SIG-M5 treated with dmso at 0.1 percent for 504 hours (cell line): ENCODE data around the gene RALY.

Experiments used
- DNase-seq: peaks from one replicate; lab custom pipeline; 2025; ENCODE audit not compliant: unreplicated experiment; lab: John Stamatoyannopoulos, UW

Gene RALY

GRCh38 chr20:34074101-34074760, 80.5 kb downstream of the RALY start:
- no peak for DNase-seq

DNA sequence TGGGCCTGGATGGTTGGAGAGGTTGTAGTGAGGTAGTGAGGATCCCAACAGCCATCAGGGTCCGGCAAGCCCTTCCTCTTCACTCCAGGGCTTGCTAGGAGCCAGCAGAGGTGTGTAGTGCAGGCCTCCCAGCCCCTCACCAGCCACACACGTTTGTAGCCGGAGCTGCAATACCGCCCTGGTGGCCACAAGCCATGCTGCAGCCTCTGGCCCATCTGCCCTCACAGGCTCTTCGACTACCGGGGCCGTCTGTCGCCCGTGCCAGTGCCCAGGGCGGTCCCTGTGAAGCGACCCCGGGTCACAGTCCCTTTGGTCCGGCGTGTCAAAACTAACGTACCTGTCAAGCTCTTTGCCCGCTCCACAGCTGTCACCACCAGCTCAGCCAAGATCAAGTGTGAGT, 81.9 kb downstream of the RALY start:
- DNase-seq = no peak

DNA sequence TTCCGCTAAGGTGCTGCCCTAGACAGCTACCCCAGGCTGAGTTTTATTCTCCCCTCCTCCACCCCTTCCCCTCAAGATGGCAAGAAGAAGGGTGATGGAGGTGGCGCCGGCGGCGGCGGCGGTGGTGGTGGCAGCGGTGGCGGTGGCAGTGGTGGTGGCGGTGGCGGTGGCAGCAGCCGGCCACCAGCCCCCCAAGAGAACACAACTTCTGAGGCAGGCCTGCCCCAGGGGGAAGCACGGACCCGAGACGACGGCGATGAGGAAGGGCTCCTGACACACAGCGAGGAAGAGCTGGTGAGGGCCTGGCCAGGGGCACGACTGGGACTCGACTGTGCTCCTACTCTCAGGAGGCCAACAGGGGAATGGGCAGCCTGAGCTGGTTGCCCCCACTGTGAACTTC, 83.2 kb downstream of the RALY start:
- no peak for DNase-seq

GRCh38 chr20:34078540-34078939, 84.8 kb downstream of the RALY start:
- no peak for DNase-seq

DNA sequence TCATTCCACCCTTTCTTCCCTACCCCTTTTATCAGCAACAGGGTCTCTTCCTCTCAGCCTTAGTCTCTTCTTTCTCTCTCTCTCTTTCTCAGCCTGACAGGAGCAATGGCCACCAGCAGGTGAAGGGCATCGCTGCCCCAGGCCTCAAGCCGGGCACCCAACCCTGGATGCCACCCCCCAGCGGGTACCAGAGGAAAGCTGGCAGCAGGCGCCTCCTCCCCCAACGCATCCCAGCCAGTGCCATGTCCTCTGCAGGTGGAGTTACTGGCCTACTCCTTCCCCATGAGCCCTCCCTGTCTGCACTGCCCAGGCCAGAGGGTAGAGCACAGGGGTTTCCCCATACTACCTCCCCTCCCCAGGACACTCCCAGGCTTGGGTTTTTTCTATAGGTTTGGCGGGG, 86.1 kb downstream of the RALY start:
- no peak for DNase-seq

GRCh38 chr20:34082232-34082887, 88.6 kb downstream of the RALY start:
- no peak for DNase-seq

- no peak for DNase-seq
Measured at GRCh38 chr20:34083137-34083536, 89.4 kb downstream of the RALY start.

DNA sequence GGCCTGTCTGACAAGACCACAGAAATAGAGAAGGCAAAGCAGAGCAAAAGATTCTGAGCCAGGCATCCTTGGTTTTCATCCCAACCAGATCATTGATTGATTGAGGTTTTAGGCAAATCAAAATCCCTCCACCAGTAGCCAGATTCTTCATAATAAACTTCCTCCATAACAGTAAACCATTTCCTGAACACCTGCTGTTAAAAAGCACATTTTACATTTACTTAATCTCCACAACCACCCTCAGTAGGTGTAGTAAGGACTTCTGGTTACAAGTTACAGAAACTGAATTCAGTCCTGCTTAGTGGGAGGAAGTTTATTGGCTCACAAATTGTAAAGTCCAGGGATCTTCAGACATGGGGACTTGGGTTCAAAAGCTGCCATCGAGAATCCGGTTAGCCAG, 90.1 kb downstream of the RALY start:
- DNase-seq = no peak

GRCh38 chr20:34084227-34084923, 90.7 kb downstream of the RALY start:
- no peak for DNase-seq

GRCh38 chr20:34085544-34086040, 91.9 kb downstream of the RALY start:
- no peak for DNase-seq

DNA sequence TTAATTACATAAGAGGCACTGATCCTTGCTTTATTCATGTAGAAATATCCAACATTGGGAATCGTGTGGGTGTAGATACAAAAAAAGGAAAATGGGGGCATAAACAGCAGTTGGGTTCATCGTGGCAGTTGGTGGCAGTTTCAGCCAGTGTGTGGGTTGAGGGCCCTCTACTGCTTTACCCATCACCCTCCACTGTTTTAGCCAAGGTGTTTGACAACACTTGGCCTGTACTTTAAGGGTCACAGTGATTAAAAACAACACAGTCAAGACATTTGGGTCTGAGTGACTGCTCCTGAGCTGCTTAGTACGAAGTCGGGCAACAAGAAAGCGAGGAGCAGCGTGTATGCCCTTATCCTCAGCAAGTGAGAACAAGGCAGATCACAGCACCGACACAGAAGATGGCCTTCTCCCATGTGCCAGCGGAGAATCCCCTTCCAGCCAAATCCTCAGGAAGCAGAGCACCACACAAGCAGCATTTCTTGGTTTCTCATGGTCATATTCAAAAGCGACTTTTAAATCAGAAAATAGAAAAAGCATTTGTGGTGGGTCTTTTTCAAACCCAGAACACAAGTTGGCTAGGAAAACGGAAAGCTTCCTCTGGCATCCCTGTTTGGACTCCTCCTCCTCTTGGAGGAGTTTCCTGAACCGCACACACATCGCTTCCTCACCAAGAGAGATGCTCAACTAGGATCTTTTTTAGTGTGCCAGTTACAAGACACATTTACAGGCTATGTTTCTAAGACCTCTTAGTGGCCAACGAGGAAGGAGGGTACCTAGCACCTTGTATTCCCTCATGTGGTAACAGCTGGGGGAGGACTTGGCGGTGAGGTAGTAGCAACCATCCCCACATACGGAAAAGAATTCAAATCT, 94.8 kb downstream of the RALY start:
- no peak for DNase-seq

GRCh38 chr20:34089175-34089479, 95.4 kb downstream of the RALY start:
- no peak for DNase-seq

- DNase-seq = no peak
Measured at GRCh38 chr20:34089655-34090345, 96.1 kb downstream of the RALY start.

DNA sequence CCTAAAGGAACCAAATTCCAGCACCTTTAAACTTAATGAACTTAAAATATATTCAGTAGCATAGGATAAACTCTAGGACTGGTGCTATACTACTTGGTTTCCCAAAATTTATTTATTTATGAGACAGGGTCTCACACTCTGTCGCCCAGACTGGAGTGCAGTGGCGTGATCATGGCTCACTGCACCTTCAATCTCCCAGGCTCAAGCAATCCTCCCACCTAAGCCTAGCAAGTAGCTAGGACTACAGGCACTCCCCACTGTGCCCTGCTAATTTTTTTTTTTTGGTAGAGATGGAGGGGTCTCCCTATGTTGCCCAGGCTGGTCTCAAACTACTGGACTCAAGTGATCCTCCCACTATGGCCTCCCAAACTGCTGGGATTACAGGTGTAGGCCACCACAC, 96.9 kb downstream of the RALY start:
- no peak for DNase-seq

DNA sequence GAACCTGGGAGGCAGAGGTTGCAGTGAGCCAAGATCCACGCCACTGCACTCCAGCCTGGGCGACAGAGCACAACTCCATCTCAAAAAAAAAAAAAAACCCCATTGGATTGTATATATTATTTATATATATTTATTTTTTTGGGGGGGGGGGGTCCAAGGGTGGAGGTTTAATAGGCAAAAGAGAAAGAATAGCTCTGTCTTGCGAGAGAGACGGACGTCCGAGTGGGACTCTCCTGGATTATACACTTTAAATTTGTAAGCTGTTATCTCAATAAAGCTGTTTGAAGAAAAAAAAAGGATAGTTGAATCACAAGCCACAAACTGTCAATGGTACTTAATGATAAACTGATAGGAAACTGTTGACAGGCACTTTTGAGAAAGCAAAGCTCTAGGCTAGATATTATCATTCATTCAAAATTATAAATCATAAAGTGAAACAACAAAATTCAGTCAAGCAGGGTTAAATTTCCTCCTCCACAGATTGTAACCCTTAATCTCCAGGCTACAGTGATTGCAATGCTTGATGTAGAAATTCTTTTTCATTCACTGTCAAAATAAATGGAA, 98.0 kb downstream of the RALY start:
- no peak for DNase-seq

DNA sequence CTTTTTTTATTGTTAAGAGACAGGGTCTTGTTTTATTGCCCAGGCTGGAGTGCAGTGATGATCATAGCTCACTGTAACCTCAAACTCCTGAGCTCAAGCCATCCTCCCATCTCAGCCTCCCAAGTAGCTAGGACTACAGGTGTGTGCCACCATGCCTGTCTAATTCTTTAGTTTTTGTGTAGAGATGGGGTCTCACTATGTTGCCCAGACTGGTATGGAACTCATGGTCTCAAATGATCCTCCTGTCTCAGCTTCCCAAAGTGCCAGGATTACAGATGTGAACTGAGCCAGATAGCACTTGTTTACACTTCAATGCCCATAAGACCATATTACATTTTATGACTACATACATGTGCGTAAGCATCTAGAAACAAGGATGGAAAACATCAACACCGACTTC, 100.2 kb downstream of the RALY start:
- no peak for DNase-seq

DNA sequence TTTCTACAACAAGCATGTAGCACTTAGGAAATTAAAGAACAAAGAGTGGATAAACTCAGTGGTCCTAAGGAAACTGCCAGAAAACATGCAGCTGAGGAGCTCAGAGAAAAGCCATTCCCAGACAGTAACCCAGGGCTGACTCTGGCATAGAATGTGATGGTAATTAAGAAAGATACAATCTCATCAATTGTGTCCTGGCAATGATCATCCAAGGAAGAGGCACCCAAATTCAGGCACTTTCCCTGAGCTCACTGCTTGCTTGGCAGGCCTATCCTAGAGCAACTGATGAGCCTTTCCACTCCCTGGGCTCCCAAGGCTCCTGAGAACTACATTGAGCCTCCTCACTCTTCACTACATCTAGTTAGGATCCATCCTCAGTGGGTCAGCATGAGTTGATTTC, 102.1 kb downstream of the RALY start:
- no peak for DNase-seq

DNA sequence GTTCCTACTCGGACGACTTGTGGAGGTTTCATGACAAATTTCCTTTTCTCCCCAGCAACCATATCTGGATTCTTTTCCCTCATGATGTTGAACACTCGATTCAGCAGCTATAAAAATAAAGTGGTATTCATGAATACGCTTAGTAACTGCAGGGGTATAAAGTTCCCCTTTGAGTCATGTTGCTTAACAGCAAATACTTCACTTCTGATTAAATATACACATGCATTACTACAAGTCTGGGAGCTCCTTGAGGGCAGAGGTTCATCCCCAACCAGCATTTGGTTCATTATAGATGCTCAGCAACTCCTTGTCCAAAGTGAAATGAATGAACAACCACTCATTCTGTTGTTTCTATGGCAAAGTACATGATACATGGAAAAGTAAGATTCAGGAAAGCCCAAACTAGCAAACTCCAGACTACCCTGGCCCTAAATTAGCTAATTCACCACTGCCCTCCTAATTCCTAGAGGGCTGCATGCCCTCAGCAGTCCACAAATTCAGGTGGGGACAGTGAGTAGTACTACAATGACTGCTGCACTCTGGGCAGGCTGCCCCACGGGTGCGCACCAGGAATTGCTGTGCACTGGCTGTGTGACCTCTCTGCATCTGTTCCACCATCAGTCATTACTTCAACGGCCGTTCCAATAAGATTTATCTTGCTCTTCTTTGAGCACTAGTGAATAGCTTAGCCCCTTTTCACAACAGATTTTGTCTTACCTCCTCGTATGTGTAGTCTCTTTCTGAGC, 103.2 kb downstream of the RALY start:
- no peak for DNase-seq

DNA sequence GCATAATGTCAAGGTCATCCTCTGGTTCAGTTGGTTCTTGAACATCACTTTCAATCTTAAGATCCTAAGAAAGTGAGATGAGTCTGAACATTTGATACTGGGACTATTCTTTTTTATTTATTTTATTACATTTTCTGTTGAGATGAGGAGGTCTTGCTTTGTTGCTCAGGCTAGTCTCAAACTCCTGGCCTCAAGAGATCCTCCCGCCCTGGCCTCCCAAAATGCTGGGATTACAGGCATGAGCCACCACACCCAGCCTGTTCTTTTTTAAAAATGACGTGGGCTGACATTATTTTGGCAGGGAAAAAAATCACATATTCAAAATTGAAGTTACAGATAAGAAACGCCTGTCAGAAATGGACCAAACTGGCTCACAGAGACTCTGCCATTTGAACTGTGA, 104.9 kb downstream of the RALY start:
- no peak for DNase-seq

DNA sequence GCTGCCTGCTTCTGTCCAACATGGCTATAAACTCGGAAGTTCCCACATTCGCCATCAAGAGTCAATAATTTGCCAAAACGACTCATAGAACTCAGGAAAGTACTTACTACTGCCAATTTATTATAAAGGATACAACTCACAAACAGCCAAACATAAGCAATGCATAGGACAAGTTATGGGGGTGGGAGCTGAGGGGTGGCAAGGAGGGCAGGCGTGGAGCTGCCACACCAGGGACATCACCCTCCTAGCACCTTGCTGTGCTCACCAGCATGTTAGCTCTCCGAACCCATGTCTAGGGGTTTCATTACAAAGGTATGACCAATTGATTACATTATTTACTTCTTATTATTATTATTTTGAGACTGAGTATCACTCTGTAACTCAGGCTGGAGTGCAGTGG, 106.0 kb downstream of the RALY start:
- DNase-seq = no peak
